Common myeloid progenitor, CD34-positive (primary cell): Measurements from ENCODE around the gene SRSF5.

Experiments used
- CTCF ChIA-PET: fragments of 350-600 bp; sonication (Branson Sonifier 250); formaldehyde crosslinking; loops from one replicate; lab custom pipeline; 2021; ENCODE audit warnings: antibody characterized with exemption; lab: Charles Lee
- POLR2A ChIA-PET: fragments of 350-600 bp; sonication (Branson Sonifier 250); formaldehyde crosslinking; loops from one replicate; lab custom pipeline; 2021; ENCODE audit warnings: antibody characterized with exemption; lab: Charles Lee
- DNase-seq, 3 donors: peaks; one replicate each; pipeline versions ENCODE4 v3.0.0 to v3.0.0-alpha.2; 2013
- H3K27ac ChIP-seq, 2 experiments: 1 replicate in 1 of 2; 2 replicates in 1 of 2; pipeline ENCODE4 v1.7.0; 2013; ENCODE audit warnings: inconsistent platforms in 2 of 2, low read length in 2 of 2, mild to moderate bottlenecking in 2 of 2, low read depth in 1 of 2, moderate library complexity in 1 of 2; ENCODE audit not compliant: severe bottlenecking in 2 of 2, insufficient read depth in 1 of 2, poor library complexity in 1 of 2
- H3K27me3 ChIP-seq, 5 experiments: replicated peaks in 2 of 5; 1 replicate in 3 of 5; 2 replicates in 2 of 5; pipeline versions ENCODE4 v1.6.1 to v1.7.0; 2013; ENCODE audit warnings: low read length in 4 of 5, mild to moderate bottlenecking in 2 of 5, moderate library complexity in 2 of 5, inconsistent platforms in 1 of 5; ENCODE audit not compliant: insufficient read depth in 5 of 5, control insufficient read depth in 4 of 5
- H3K36me3 ChIP-seq, 4 experiments: 1 replicate in 2 of 4; 2 replicates in 2 of 4; pipeline versions ENCODE4 v1.6.1 to v1.7.0; 2013; ENCODE audit warnings: low read length in 3 of 4, control low read depth in 1 of 4, mild to moderate bottlenecking in 1 of 4; ENCODE audit not compliant: control insufficient read depth in 4 of 4, insufficient read depth in 4 of 4
- H3K4me1 ChIP-seq, 4 experiments: 1 replicate in 3 of 4; 2 replicates in 1 of 4; pipeline versions ENCODE4 v1.6.1 to v1.7.1; 2013; ENCODE audit warnings: low read length in 3 of 4, mild to moderate bottlenecking in 3 of 4, control low read depth in 1 of 4, inconsistent platforms in 1 of 4, moderate library complexity in 1 of 4; ENCODE audit not compliant: control insufficient read depth in 4 of 4, insufficient read depth in 4 of 4; ENCODE audit errors: control extremely low read depth in 1 of 4
- H3K4me3 ChIP-seq, 7 experiments: 1 replicate in 4 of 7; 2 replicates in 3 of 7; pipeline versions ENCODE4 v1.5.1 to v1.7.0; 2013; ENCODE audit warnings: mild to moderate bottlenecking in 7 of 7, low read length in 6 of 7, moderate library complexity in 6 of 7, inconsistent platforms in 2 of 7, low read depth in 2 of 7, control low read depth in 1 of 7; ENCODE audit not compliant: insufficient read depth in 4 of 7, control insufficient read depth in 1 of 7; ENCODE audit errors: extremely low read depth in 1 of 7
- H3K9me3 ChIP-seq, 5 experiments: 1 replicate in 4 of 5; 2 replicates in 1 of 5; pipeline versions ENCODE4 v1.6.1 to v1.7.1; 2013; ENCODE audit warnings: low read length in 4 of 5, mild to moderate bottlenecking in 2 of 5, inconsistent platforms in 1 of 5, low read depth in 1 of 5, moderate library complexity in 1 of 5; ENCODE audit not compliant: control insufficient read depth in 4 of 5, insufficient read depth in 2 of 5; ENCODE audit errors: control extremely low read depth in 1 of 5
- WGBS: methylation state at CpG from one replicate; pipeline ENCODE4 v1.1.5; 2013; ENCODE audit not compliant: insufficient coverage; 5-methylcytosine and 5-hydroxymethylcytosine counted together

SRSF5 gene

DNA sequence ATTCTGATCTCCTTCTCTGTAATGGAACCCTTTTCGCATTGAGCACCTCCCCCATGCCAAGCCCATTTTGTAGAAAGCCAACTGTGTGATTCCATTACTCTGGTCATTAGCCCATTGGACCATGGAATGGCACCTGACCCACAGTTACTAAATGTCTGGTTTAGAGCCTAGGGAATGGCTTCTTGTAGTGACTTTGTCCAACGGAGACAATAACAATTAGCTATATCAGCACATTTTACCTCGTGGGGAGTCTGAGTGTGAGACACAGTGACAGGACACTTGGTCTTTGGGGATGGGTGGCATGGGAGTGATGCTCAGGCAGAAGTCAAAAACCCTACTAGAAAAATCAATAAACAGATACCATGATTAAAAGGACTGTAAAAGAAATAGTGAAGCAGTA is 19.7 kb downstream of the SRSF5 start:
- H3K36me3 ChIP-seq: peaks cover 0 to 5% (median 2%) of the 10 kb centered on the region in 4 experiments
- H3K9me3 ChIP-seq: no peaks in the 10 kb centered on the region
- no peak for DNase-seq
- ChIA-PET POLR2A (no interaction called here), CTCF (no interaction called here)
- H3K4me3 ChIP-seq: no peak overlapping the region
- no peaks in the 10 kb centered on the region for H3K27me3 ChIP-seq
- no peaks in the 10 kb centered on the region for H3K4me1 ChIP-seq
- no peak overlapping the region for H3K27ac ChIP-seq
- 100% methylated on average over 1 of the region's 3 CpGs for WGBS

DNA sequence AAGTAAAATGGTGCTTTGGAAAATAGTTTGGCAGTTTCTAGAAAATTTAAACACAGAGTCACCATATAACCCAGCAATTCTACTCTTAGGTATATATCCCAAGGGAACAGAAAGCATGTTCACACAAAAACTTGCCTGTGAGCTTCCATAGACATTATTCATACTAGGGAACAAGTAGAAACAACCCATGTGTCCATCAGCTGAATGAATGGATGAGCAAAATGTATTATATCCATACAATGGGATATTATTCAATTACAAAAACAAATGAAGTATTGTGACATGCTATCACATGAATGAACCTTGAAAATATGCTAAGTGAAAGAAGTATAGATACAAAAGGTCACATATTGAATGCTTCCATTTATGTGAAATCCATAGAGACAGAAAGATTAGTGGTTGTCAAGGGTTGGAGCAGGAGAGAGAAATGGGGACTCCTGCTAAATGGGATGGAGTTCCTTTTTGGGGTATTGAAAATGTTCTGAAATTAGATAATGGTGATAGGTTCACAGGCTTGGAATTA is 22.2 kb downstream of the SRSF5 start:
- H3K4me1 ChIP-seq: no peaks in the 10 kb centered on the region
- peaks cover 0 to 5% (median 2%) of the 10 kb centered on the region in 4 experiments for H3K36me3 ChIP-seq
- H3K27ac ChIP-seq: no peak overlapping the region
- H3K27me3 ChIP-seq: no peaks in the 10 kb centered on the region
- CTCF ChIA-PET: no interaction called here
- no peak for DNase-seq
- no peak overlapping the region for H3K4me3 ChIP-seq
- no peaks in the 10 kb centered on the region for H3K9me3 ChIP-seq
- POLR2A ChIA-PET: no interaction called here

DNA sequence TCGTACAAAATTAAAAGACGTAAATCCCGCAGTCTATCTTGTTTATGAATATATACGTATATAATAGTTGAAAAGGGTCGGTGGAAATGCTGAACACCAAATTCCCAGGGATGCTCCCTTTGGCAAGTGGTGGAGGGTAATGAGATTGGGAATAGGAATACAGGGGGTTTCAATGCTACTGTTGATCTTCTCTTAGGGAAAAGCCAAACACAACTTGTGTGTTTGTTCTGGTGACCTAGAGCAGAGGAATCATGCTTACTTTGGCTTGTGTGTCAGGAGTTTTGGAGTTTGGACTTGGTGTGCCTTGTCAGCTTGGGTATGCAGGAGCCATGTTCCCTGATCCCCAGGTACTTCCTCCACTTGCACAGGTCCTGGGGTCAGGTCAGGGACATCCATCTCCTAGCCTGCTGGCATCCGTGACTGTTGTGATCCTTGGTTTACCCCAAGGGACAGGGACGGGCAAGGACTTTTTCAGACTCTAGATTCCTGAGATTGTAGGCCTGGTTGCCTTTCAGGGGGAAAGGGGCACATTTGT is 26.0 kb downstream of the SRSF5 start:
- H3K4me1 ChIP-seq: no peaks in the 10 kb centered on the region
- ChIA-PET POLR2A (no interaction called here), CTCF (no interaction called here)
- no peaks in the 10 kb centered on the region for H3K9me3 ChIP-seq
- H3K36me3 ChIP-seq: no peaks in the 10 kb centered on the region
- WGBS: 95% methylated on average over 6 of the region's 7 CpGs
- H3K4me3 ChIP-seq: no peak overlapping the region
- H3K27ac ChIP-seq: no peak overlapping the region
- peaks cover 0 to 5% (median 0%) of the 10 kb centered on the region in 5 experiments for H3K27me3 ChIP-seq
- no peak for DNase-seq

DNA sequence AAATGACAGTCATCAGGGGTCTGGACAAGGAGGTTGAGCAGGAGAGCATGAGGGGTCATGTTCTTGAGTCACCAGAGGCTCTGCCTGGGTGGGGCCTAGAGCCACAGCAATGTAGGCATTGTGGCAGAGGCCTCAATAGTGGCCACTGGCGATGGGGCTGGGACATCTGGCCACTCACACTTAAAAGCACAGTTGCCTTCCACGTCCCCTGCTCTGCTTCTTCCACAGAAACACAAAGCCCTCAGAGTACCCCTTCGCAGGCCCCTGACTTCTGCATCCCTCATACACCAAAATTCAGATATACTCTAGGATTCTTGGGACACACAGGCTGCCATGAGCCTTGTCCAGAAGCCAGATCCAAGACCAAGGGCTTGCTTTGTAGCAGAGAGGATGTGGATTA is 27.8 kb downstream of the SRSF5 start:
- Histone ChIP-seq H3K27ac (no peak overlapping the region), H3K4me3 (no peak overlapping the region), H3K27me3 (peaks cover 0 to 5% (median 0%) of the 10 kb centered on the region in 5 experiments), H3K36me3 (no peaks in the 10 kb centered on the region), H3K9me3 (no peaks in the 10 kb centered on the region), H3K4me1 (no peaks in the 10 kb centered on the region)
- 95% methylated on average over 2 of the region's 3 CpGs for whole genome bisulfite sequencing
- DNase-seq: no peak
- ChIA-PET CTCF (no interaction called here), POLR2A (no interaction called here)

DNA sequence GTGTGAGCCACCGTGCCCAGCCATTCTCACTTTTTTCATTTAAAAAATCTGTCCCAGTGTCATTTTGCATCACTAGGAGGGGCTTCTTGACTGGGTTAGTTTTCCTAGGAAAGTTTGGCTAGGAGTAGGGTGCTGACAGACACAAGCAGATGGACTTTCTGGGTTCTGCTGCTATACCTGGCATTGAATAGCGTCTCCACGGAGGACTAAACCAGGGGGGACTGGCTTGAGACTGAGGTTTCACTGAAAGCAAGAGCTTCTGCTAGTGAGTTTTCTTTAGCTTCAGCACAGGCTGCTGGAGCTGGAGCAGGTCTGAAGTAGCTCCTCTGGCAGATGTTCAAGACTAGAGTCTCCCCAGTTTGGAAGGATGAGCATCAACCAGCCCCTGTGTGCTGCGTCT is 28.7 kb downstream of the SRSF5 start:
- DNase-seq: no peak
- Histone ChIP-seq H3K4me1 (no peaks in the 10 kb centered on the region), H3K27ac (no peak overlapping the region), H3K36me3 (no peaks in the 10 kb centered on the region), H3K27me3 (peaks cover 0 to 5% (median 0%) of the 10 kb centered on the region in 5 experiments), H3K4me3 (no peak overlapping the region), H3K9me3 (no peaks in the 10 kb centered on the region)
- WGBS: 97% methylated on average over 3 of the region's 4 CpGs
- CTCF ChIA-PET: no interaction called here
- POLR2A ChIA-PET: no interaction called here

DNA sequence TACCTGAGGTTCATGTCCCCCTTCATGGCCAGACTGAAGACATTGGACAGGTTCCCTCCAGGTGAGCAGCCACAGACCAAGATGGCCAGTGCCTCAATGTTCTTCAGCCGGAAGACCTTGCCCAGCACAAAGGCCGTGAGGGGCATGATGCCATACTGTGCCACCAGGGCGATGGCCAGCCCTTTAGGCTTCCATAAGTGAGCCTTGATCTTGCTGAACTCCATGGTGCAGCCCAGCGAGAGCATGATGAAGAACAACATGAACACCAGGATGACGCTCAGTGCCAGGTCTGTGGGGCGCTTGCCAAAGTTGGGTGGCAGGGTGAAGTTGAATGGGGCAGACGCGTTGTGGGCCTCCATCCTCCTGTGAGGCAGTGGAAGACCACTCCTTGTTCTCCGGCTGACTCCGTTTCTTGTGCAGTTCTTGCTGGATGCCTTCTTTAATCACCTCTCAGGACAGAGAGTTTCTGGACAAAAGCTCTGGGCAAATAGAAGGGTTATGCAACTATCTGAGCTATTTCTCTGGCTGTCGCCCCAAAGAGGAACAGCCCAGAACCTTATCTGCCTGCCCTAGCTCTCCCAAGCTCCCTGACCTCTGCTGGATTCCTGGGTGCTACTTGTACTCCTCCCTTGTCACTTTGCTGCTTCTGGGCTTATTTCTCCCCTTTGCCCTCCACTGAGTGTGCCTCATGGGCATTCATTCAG is 30.0 kb downstream of the SRSF5 start, which contains the start of gene SLC10A1:
TSS of gene SLC10A1 (minus strand) at position 445 of the 704 bp plus-strand sequence. CDS start at position 359, 86 bp downstream.
- H3K27ac ChIP-seq: no peak within 1 kb of the TSS
- 88% methylated on average over 11 of the region's 11 CpGs for WGBS
- peaks cover 0 to 4% (median 0%) of the 10 kb centered on the region in 5 experiments for H3K9me3 ChIP-seq
- no peak for DNase-seq
- H3K36me3 ChIP-seq: no peaks in the 10 kb centered on the region
- ChIA-PET POLR2A (no interaction called here), CTCF (interaction anchor here (0.7 to 1.3 kb wide), 3 partner anchors 11 to 19 kb away, joined by 3 to 4 read pairs (median 4); no protein-coding TSS in a partner anchor)
- H3K4me3 ChIP-seq: no peak within 1 kb of the TSS
- no peaks in the 10 kb centered on the region for H3K4me1 ChIP-seq
- peaks cover 0 to 5% (median 0%) of the 10 kb centered on the region in 5 experiments for H3K27me3 ChIP-seq
